HL-60/S4 treated with phorbol 12-myristate 13-acetate at 8.2 ng/mL for 4 days and 3 days (cell line): ENCODE results near the gene SCN1B.
"Not testable (repeated sequence)": the region's sequence is repeated elsewhere in the genome, so short reads cannot be mapped to it uniquely, and the experiment has no call there.

ENCODE experiments used
- in situ Hi-C: fragments of 300-500 bp; cut with MboI; formaldehyde crosslinking; loops from 2 replicates; pipeline ENCODE4 v1.15.0; 2022; ENCODE audit warnings: low sequenced_read_pairs

Gene SCN1B

GRCh38 chr19:35015954-35016351 is 14.3 kb upstream of the SCN1B start:
- in situ Hi-C loops: no loop called here

GRCh38 chr19:35017507-35017906 is 12.8 kb upstream of the SCN1B start:
- in situ Hi-C loops: no loop called here

DNA sequence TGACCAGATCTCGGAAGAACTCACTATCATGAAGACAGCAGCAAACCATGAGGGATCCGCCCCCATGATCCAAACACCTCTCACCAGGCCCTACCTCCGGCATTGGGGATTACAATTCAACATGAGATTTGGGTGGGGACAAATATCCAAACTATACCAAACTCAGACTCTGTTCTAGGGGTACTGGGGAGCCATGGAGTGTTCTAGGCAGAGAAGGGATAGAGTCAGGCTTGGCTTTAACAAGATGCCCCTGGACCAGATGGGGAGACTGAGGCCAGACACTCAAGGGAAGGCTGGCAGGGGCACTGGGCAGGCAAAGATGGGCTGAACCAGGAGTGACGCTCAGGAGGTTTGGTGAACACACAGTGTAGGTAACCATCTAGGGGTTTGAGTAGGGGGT is 11.9 kb upstream of the SCN1B start:
- in situ Hi-C loops: no loop called here

GRCh38 chr19:35019144-35019543 is 11.1 kb upstream of the SCN1B start:
- in situ Hi-C loops: no loop called here

GRCh38 chr19:35021016-35021415 is 9.3 kb upstream of the SCN1B start:
- in situ Hi-C loops: no loop called here

GRCh38 chr19:35021596-35021995 is 8.7 kb upstream of the SCN1B start:
- in situ Hi-C loops: no loop called here

DNA sequence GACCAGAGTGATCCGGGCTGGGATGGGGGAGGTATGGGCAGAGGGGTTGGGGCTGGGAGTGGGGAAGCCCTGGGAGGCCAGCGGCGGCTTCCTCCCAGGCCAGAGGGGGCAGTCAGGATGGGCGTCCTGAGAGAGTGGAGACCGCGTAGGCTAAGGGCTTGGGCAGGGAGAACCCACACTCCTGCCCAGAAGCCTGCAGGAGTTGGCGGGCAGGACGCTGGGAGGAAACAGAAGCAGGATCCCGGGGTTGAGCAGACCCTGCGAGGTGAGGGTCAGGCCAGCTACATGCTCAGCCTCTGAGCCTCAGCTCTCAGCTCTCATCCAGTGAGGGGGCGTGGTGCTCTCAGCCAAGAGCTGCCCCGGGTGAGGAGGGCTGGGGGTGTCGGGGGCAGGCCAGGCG is 7.8 kb upstream of the SCN1B start:
- in situ Hi-C loops: no loop called here

DNA sequence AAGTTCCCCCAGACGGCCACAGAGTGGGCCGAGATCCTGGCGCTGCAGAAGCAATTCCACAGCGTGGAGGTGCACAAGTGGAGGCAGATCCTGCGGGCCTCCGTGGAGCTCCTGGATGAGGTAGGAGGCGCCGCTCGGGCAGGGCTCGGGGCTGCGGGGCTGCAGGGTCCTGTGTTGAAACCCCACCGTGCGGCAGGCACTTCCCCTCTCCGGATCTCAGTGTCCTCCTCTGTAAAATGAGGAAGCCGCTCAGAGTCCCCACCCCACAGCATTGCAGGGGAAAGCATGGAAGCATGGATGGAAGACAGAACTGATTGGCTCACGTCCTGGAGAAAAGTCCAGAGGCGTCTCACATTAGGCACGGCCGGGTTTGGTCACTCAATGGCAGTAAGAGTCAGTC is 6.8 kb upstream of the SCN1B start:
- in situ Hi-C loops: no loop called here

DNA sequence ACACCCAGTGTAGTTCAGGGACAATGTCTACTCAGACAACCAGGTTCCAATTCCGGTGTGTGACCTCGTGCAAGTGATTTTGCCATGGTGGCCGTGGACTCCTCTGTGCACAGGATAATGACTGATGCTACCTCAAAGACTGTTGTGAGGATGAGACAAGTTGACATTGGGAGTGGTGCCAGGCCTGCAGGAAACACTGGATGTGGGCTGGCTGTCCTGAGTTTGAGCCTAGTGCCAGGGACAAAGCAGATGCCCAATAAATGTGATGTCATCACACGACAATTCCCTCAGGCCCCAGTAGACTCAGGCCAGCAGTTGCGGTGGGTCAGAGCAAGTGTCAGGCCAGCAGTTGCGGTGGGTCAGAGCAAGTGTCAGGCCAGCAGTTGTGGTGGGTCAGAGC is 6.2 kb upstream of the SCN1B start:
- in situ Hi-C loops: no loop called here

DNA sequence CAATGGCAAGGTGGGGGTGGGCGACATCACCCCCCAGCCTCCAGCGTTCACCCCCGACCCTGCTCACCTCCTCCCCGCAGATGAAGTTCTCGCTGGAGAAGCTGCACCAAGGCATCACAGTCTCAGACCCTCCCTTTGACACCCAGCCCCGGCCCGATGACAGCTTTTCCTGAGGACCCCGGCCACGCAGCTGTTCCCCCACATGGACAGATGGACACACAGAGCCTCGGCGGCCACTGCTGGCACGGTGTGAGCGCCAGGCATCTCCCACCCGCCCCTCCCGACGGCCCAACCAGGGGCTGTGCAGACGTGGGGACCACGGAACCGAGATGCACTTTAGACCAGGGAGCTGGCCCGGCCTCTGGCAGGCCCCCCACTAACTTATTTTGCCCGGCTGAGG is 4.3 kb upstream of the SCN1B start:
- in situ Hi-C loops: no loop called here

GRCh38 chr19:35026418-35026817 is 3.9 kb upstream of the SCN1B start:
- in situ Hi-C loops: no loop called here

- in situ Hi-C loops: no loop called here
Observed at GRCh38 chr19:35027009-35027408, 3.3 kb upstream of the SCN1B start.

GRCh38 chr19:35027851-35028599 is 2.2 kb upstream of the SCN1B start:
- in situ Hi-C loops: no loop called here

GRCh38 chr19:35028600-35028885 is 1.7 kb upstream of the SCN1B start:
- in situ Hi-C loops: not testable (repeated sequence)

DNA sequence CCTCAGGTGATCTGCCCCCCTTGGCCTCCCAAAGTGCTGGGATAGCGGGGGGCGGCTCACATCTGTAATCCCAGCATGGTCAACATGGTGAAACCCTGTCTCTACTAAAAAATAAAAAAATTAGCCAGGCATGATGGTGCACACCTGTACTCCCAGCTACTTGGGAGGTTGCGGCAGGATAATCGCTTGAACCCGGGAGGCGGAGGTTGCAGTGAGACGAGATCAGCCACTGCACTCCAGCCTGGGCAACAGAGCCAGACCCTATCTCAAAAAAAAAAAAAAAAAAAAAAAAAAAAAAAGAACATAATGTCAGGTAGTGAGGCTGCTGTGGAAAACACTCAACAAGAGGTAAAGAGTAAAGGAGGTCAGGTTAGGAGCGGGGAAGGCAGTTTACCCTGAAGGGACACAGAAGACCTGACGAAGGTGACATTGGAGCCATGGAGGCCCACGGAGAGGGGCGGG is 964 bp upstream of the SCN1B start:
- in situ Hi-C loops: not testable (repeated sequence)

- in situ Hi-C loops: no loop called here
Observed at GRCh38 chr19:35029737-35030256, 473 bp upstream of the SCN1B start.

DNA sequence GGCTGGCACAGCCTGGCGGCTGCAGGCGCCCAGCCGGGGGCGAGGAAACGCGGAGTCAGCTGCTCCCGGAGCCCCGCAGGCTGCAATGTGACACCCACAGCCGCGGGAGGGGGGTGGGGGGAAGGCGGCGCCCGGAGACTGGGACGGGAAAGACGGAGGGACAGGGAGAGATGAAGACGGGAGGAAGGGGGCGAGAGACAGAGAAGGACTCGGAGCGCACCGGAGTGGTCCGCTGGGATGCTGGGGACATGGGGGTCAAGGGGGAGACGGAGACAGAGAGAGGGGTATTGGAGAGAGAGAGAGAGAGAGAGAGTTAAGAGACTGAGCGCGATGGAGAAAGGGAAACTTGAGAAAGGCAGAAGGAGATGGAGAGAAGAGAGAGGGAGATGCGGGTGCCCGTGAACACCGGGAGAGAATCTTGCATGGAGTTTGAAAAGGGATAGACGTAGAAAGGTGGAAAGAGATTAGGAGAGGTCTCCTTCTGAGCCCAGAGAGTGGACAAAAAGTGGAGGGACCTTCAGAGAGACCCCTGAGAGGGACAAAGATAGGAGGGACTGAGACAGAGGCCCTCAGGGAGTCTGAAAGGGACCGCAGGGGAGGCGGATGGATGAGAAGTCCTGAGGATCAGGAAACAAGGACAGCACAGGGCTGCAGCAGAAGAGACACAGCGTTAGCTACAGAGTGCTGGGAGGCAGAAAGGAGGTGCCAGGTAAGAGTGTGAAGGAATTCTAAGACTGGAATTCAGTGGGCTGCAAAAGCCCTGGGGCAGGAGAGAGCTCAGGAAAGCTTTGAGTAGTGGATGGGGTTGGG is 1.0 kb downstream of the SCN1B start:
- in situ Hi-C loops: no loop called here

GRCh38 chr19:35032356-35032865 is 2.1 kb downstream of the SCN1B start:
- in situ Hi-C loops: no loop called here

- in situ Hi-C loops: no loop called here
Observed at GRCh38 chr19:35033067-35034004, 3.1 kb downstream of the SCN1B start.

GRCh38 chr19:35034005-35034502 is 3.8 kb downstream of the SCN1B start:
- in situ Hi-C loops: no loop called here
